OCI-LY1 (cell line): ENCODE data around the gene AGAP1.

Source experiments
- H2AFZ ChIP-seq: fragments of 200-600 bp; sonication (generic), shearing (Covaris generic); 2 replicates; pipeline ENCODE4 v1.6.0; 2014; ENCODE audit warnings: antibody characterized with exemption, mild to moderate bottlenecking, low read length
- H3F3A ChIP-seq: fragments of 200-600 bp; sonication (generic), shearing (Covaris generic); 2 replicates; pipeline ENCODE4 v1.6.0; 2014; ENCODE audit warnings: mild to moderate bottlenecking, antibody characterized with exemption, low read length, moderate library complexity; ENCODE audit not compliant: insufficient read depth
- H3K27ac ChIP-seq: fragments of 200-600 bp; sonication (generic); 2 replicates; pipeline ENCODE4 v1.5.1; 2014; ENCODE audit warnings: low read length, mixed run types, mild to moderate bottlenecking, low read depth; ENCODE audit not compliant: poor library complexity, severe bottlenecking
- H3K27me3 ChIP-seq: fragments of 200-600 bp; sonication (generic); 2 replicates; pipeline ENCODE4 v1.6.0; 2014; ENCODE audit warnings: antibody characterized with exemption, mild to moderate bottlenecking, low read length, moderate library complexity; ENCODE audit not compliant: insufficient read depth
- H3K36me3 ChIP-seq: fragments of 200-600 bp; sonication (generic); 2 replicates; pipeline ENCODE4 v1.6.1; 2014; ENCODE audit warnings: mild to moderate bottlenecking, antibody characterized with exemption, low read length, moderate library complexity, mixed read lengths; ENCODE audit not compliant: insufficient read depth
- H3K4me1 ChIP-seq: fragments of 200-600 bp; sonication (generic); 2 replicates; pipeline ENCODE4 v1.5.1; 2014; ENCODE audit warnings: mild to moderate bottlenecking, low read length, moderate library complexity; ENCODE audit not compliant: insufficient read depth, severe bottlenecking
- H3K4me2 ChIP-seq: fragments of 200-600 bp; sonication (generic), shearing (Covaris generic); 2 replicates; pipeline ENCODE4 v1.6.1; 2014; ENCODE audit warnings: low read length
- H3K4me3 ChIP-seq: fragments of 200-600 bp; sonication (generic); 2 replicates; pipeline ENCODE4 v1.5.1; 2014; ENCODE audit warnings: low read length, low read depth, mild to moderate bottlenecking, mixed read lengths; ENCODE audit not compliant: poor library complexity, severe bottlenecking
- H3K79me2 ChIP-seq: fragments of 200-600 bp; shearing (Covaris generic); 2 replicates; pipeline ENCODE4 v1.6.1; 2016; ENCODE audit warnings: mixed run types, low read length, mixed read lengths; ENCODE audit not compliant: insufficient read depth
- H3K9ac ChIP-seq: fragments of 200-600 bp; sonication (generic), shearing (Covaris generic); 2 replicates; pipeline ENCODE4 v1.6.1; 2014; ENCODE audit warnings: mild to moderate bottlenecking, low read length, mixed read lengths
- H3K9me2 ChIP-seq: fragments of 200-600 bp; sonication (generic), shearing (Covaris generic); 2 replicates; pipeline ENCODE4 v1.6.1; 2014; ENCODE audit warnings: low read depth, mild to moderate bottlenecking, low read length, mixed read lengths
- H3K9me3 ChIP-seq: fragments of 200-600 bp; shearing (Covaris generic); 2 replicates; pipeline ENCODE4 v1.6.1; 2014; ENCODE audit warnings: low read length, mixed read lengths
- H4K20me1 ChIP-seq: fragments of 200-600 bp; sonication (generic), shearing (Covaris generic); 2 replicates; pipeline ENCODE4 v1.6.0; 2016; ENCODE audit warnings: mild to moderate bottlenecking, low read length; ENCODE audit not compliant: insufficient read depth
- CTCF ChIP-seq: fragments of 200-600 bp; sonication (generic), shearing (Covaris generic); IDR thresholded peaks from 2 replicates; pipeline ENCODE4 v1.5.1; 2017; ENCODE audit warnings: mild to moderate bottlenecking, antibody characterized with exemption, low read length, moderate library complexity, mixed read lengths
- EZH2 ChIP-seq: fragments of 200-600 bp; sonication (generic), shearing (Covaris generic); IDR thresholded peaks from 2 replicates; pipeline ENCODE4 v1.8.0; 2017; ENCODE audit warnings: borderline replicate concordance, mixed run types, mild to moderate bottlenecking, antibody characterized with exemption, low read length, moderate library complexity, mixed read lengths

The AGAP1 gene

GRCh38 chr2:235715601-235716000 lies 221.8 kb downstream of the AGAP1 start:
- H3K9ac ChIP-seq: no peak overlapping the region
- no peaks in the 10 kb centered on the region for H3K36me3 ChIP-seq
- H2AFZ ChIP-seq: no peak overlapping the region
- H3F3A ChIP-seq: no peaks in the 10 kb centered on the region
- H3K27ac ChIP-seq: no peak overlapping the region
- TF ChIP-seq CTCF (no peak), EZH2 (no peak)
- no peak overlapping the region for H3K4me2 ChIP-seq
- no peaks in the 10 kb centered on the region for H3K9me3 ChIP-seq
- H3K4me1 ChIP-seq: no peaks in the 10 kb centered on the region
- no peak overlapping the region for H3K4me3 ChIP-seq
- no peaks in the 10 kb centered on the region for H3K9me2 ChIP-seq
- no peaks in the 10 kb centered on the region; the same call in 1 of the 2 replicates for H3K27me3 ChIP-seq
- no peaks in the 10 kb centered on the region for H4K20me1 ChIP-seq
- H3K79me2 ChIP-seq: no peaks in the 10 kb centered on the region

DNA sequence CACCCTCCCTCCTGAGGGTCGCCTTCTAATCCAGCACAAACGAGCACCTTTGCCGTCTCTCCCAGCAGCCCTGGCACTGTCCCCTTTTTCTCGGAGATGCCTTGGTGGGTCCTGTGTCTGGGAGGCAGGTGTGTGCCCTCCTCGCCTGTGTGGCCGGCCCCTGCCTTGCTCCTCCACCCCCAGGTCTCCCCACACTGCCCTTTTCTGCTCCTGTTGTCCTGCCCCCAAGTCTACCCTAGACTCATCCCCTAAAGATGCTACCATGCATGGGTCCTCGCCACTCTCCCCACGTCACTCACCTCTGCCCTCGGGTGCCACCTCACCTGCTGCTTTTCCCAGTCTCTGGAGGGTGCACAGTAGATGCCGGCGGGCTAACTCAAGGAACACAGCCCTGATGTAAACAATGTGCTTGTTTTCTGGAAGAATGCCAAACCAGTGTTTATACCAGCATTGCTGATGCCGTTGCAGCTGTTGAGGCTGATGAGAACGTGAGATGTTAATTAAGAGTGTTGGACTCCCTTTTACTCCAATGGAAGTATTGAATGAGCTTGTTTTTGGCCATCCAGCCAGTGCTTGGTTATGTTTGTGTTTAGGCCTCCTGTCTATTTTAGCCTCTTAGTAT lies 223.1 kb downstream of the AGAP1 start:
- Histone ChIP-seq H3K4me1 (no peaks in the 10 kb centered on the region), H3K9ac (no peak overlapping the region), H3K27me3 (no peaks in the 10 kb centered on the region; the same call in 1 of the 2 replicates), H3K9me2 (no peaks in the 10 kb centered on the region), H3K9me3 (no peaks in the 10 kb centered on the region), H2AFZ (no peak overlapping the region), H3K27ac (no peak overlapping the region), H3K4me2 (no peak overlapping the region), H3K36me3 (no peaks in the 10 kb centered on the region), H3K4me3 (no peak overlapping the region), H3F3A (no peaks in the 10 kb centered on the region), H4K20me1 (no peaks in the 10 kb centered on the region), H3K79me2 (no peaks in the 10 kb centered on the region)
- TF ChIP-seq EZH2 (no peak), CTCF (no peak)

- Histone ChIP-seq H3K79me2 (no peaks in the 10 kb centered on the region), H4K20me1 (no peaks in the 10 kb centered on the region), H2AFZ (no peak overlapping the region), H3K4me2 (no peak overlapping the region), H3K27me3 (no peaks in the 10 kb centered on the region; the same call in 1 of the 2 replicates), H3K36me3 (no peaks in the 10 kb centered on the region), H3F3A (no peaks in the 10 kb centered on the region), H3K9me2 (no peaks in the 10 kb centered on the region), H3K27ac (no peak overlapping the region), H3K9me3 (no peaks in the 10 kb centered on the region), H3K4me3 (no peak overlapping the region), H3K4me1 (no peaks in the 10 kb centered on the region), H3K9ac (no peak overlapping the region)
- TF ChIP-seq EZH2: no peak
- TF ChIP-seq CTCF: no peak
Observed at GRCh38 chr2:235719146-235719942, 225.5 kb downstream of the AGAP1 start.
